GM13977 (cell line): ENCODE measurements around the gene FAM117B.

Experiments
- DNase-seq: peaks from one replicate; pipeline ENCODE4 v3.0.0; 2012; ENCODE audit warnings: low spot score
- in situ Hi-C: fragments of 300-500 bp; cut with MboI; formaldehyde crosslinking; loops from one replicate; pipeline ENCODE4 v1.12.0; 2022; ENCODE audit warnings: low sequenced_read_pairs, low pct_unique_long_range_greater_than_20kb, mixed read lengths, inconsistent platforms; ENCODE audit not compliant: unreplicated experiment
- TF ChIP-seq, protein P1 (sequence below): IDR thresholded peaks from 2 replicates; pipeline ENCODE4 v1.5.1; 2012; ENCODE audit warnings: mild to moderate bottlenecking, control low read depth; ENCODE audit not compliant: insufficient read depth; ENCODE audit errors: extremely low read depth, missing control alignments

The FAM117B gene

DNA sequence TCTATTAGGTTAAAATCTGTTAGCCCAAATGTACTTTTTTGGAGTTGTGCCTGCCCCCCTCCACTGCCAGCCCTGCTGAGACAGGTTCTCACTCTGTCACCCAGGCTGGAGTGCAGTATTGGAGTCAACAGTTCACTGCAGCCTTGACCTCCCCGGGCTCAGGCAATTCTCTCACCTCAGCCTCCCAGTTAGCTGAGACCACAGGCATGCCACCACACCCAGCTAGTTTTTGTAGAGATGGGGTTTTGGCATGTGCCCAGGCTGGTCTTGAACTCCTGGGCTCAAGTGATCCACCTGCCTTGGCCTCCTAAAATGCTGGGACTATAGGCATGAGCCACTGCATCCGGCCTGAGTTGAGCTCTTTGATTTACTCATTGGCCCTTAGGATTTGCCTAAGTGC, 126.1 kb downstream of the FAM117B start:
- DNase-seq = no peak
- TF ChIP-seq, protein P1, sequence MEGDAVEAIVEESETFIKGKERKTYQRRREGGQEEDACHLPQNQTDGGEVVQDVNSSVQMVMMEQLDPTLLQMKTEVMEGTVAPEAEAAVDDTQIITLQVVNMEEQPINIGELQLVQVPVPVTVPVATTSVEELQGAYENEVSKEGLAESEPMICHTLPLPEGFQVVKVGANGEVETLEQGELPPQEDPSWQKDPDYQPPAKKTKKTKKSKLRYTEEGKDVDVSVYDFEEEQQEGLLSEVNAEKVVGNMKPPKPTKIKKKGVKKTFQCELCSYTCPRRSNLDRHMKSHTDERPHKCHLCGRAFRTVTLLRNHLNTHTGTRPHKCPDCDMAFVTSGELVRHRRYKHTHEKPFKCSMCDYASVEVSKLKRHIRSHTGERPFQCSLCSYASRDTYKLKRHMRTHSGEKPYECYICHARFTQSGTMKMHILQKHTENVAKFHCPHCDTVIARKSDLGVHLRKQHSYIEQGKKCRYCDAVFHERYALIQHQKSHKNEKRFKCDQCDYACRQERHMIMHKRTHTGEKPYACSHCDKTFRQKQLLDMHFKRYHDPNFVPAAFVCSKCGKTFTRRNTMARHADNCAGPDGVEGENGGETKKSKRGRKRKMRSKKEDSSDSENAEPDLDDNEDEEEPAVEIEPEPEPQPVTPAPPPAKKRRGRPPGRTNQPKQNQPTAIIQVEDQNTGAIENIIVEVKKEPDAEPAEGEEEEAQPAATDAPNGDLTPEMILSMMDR = no peak
- in situ Hi-C loops = no loop called here

DNA sequence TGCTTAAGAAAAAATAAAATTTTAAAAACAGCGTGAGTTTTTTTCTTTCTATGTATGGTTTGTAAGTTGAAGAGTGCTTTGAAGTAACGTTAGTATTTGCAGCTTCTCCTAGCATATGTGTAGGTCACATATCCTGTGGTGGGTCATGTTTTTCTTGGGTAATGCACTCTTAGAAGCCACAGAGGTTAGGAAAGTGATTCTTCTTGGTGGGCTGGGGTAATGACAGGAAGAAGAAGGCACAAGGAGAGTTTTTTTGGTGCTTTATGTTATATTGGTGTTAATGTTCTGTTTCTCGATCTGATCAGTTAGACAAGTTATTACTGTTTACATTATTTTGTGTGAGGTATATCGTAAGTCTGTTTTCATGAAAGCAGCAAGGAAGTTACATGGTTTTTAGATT, 127.8 kb downstream of the FAM117B start:
- TF ChIP-seq, protein P1 = no peak
- in situ Hi-C loops = no loop called here
- DNase-seq = no peak

DNA sequence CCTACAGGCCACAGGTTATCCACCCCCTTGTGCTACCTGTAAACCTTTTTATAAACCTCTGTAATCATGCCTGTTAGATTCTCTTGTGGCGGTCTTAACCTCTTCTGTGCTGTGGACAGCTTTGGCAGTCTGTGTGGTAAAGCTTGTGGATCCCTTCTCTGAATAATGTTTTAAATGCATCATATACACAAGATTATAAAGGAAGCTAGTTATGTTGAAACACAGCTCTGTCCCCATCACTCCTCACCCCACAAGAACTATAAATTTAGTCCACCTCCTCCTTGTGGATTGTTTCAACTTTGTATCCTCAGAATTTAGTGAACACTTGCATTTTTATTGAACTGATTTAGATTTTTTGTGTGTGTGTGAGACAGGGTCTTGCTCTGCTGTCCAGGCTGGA, 129.1 kb downstream of the FAM117B start:
- in situ Hi-C loops = no loop called here
- no peak for DNase-seq
- TF ChIP-seq, protein P1 = no peak

DNA sequence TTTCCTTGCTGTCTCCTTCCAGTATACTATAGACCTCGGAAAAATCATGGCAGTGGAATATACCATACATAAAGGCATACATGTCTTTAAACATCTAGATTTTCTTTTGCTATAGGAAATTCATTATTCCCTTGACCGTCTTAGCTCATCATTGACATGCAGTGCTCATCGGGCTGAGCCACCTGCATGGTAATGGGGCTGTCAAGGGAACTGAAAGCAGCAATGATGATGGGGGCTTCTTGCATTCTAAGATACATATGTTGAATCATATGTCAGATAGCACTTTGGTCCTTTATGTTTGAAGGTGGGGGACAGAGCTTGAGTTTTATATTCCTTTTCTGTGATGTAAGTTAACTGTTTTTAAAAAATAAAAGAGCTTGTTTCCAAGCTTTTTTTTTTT, 130.2 kb downstream of the FAM117B start:
- DNase-seq = no peak
- in situ Hi-C loops = no loop called here
- TF ChIP-seq, protein P1 = no peak

DNA sequence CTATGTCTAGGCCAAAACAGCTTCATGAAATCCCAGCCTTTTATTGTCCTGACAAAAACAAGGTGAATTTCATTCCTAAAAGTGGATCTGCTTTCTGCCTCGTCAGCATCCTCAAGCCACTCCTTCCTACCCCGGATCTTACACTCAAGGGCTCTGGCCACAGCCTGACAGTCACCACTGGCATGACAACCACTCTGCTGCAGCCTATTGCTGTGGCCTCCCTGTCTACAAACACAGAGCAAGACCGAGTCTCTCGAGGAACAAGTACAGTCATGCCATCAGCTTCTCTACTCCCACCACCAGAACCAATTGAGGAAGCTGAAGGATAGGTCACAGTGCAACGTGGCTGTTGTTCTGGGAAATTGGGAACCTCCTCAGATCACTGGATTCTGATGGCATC, 130.7 kb downstream of the FAM117B start:
- in situ Hi-C loops = no loop called here
- TF ChIP-seq, protein P1 = no peak
- no peak for DNase-seq

DNA sequence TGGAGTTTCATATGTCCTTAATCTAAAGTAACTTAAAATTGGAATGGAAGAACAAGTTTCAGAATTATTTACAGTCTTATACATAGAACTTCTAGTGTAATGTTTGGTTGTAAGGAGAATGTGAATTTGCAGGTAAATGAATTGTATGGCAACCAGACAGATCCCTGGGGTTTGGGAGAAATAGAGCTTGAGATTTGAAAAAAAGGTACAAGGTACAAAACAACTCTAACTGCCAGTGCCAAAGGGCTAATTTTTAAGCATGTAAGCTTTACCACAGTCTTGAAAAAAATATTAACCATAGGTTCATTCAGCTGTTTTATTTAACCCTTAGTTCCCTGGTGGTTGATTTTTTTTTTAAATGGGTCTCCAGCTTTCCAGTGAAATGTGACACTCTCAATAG, 133.5 kb downstream of the FAM117B start:
- DNase-seq = no peak
- in situ Hi-C loops = no loop called here
- TF ChIP-seq, protein P1 = no peak

DNA sequence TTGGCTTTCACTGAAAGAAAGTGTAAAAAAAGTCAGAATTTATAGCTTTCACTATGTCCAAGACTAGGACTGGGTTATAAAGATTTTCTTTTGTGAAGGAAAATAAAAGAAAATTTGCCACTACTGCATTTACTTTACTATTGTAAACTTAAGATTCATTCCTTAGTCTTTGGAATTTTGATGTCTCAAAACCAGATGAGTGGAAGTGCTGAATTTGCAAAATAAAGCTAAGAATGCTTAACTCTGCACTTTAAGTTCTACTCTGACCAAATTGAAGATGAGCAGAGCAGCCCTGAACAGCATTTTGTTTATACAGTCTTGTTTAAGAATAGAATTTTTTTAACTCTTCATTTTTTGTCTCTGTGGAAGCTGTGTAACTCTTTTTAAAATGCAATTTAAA, 134.4 kb downstream of the FAM117B start:
- in situ Hi-C loops = no loop called here
- DNase-seq = no peak
- TF ChIP-seq, protein P1 = no peak
